WTC11 (cell line): ENCODE measurements around the gene LRFN2. TPM values are rescaled to one million over a fixed set of nuclear protein-coding genes. Genes with fewer than 3 reads are reported as not detected.

ENCODE experiments used
- ATAC-seq: fragments of 200-7000 bp; cut with Tn5 transposase; 2 replicates; pipeline ENCODE4 v1.10.0; 2021; ENCODE audit warnings: mild to moderate bottlenecking, moderate library complexity
- CTCF ChIA-PET: fragments of 300-600 bp; sonication (Branson Sonifier 250); formaldehyde crosslinking; loops from one replicate; lab custom pipeline; 2021; ENCODE audit warnings: antibody characterized with exemption; lab: Charles Lee
- POLR2A ChIA-PET: fragments of 350-600 bp; sonication (Branson Sonifier 250); formaldehyde crosslinking; loops from one replicate; lab custom pipeline; 2021; ENCODE audit warnings: antibody characterized with exemption; lab: Charles Lee
- DNase-seq: peaks from one replicate; pipeline ENCODE4 v3.0.0; 2021; ENCODE audit warnings: low spot score
- H3K27ac Mint-ChIP-seq: 2 replicates; pipeline ENCODE4 v1.8.0; 2021; ENCODE audit warnings: mixed read lengths
- H3K27me3 Mint-ChIP-seq: 2 replicates; pipeline ENCODE4 v1.8.0; 2021; ENCODE audit warnings: low read depth, mild to moderate bottlenecking, moderate library complexity, mixed read lengths
- H3K36me3 Mint-ChIP-seq: 2 replicates; pipeline ENCODE4 v1.8.0; 2021; ENCODE audit warnings: mixed read lengths
- H3K4me1 Mint-ChIP-seq: 2 replicates; pipeline ENCODE4 v1.8.0; 2022; ENCODE audit warnings: mixed read lengths
- H3K4me3 Mint-ChIP-seq: 2 replicates; pipeline ENCODE4 v1.8.0; 2021; ENCODE audit warnings: mild to moderate bottlenecking, moderate library complexity, mixed read lengths
- H3K9me3 Mint-ChIP-seq: 2 replicates; pipeline ENCODE4 v1.8.0; 2021; ENCODE audit warnings: mixed read lengths
- ELF4 ChIP-seq: sonication (generic); formaldehyde crosslinking; IDR thresholded peaks from 2 replicates; pipeline ENCODE4 v1.8.1; 2022; ENCODE audit warnings: low read depth, mild to moderate bottlenecking, moderate library complexity, missing genetic modification reagents
- ESRRA ChIP-seq: sonication (generic); formaldehyde crosslinking; IDR thresholded peaks from 2 replicates; pipeline ENCODE4 v1.8.1; 2022; ENCODE audit warnings: mild to moderate bottlenecking, missing genetic modification reagents, borderline replicate concordance
- GTF2I ChIP-seq: fragments of 250-450 bp; sonication (Bioruptor Pico); conservative IDR thresholded peaks from 2 replicates; pipeline ENCODE4 v1.4.0; 2021; ENCODE audit warnings: mild to moderate bottlenecking
- JUN ChIP-seq: sonication (generic); formaldehyde crosslinking; IDR thresholded peaks from 2 replicates; pipeline ENCODE4 v1.8.0; 2023; ENCODE audit warnings: mild to moderate bottlenecking, missing genetic modification reagents
- KAT7 ChIP-seq: sonication (generic); formaldehyde crosslinking; IDR thresholded peaks from 2 replicates; pipeline ENCODE4 v1.8.1; 2023; ENCODE audit warnings: missing genetic modification reagents, mild to moderate bottlenecking, borderline replicate concordance
- NFATC4 ChIP-seq: fragments of 250-450 bp; sonication (Bioruptor Pico); IDR thresholded peaks from 2 replicates; pipeline ENCODE4 v1.9.0; 2021; ENCODE audit warnings: mild to moderate bottlenecking
- SMAD3 ChIP-seq: sonication (generic); formaldehyde crosslinking; IDR thresholded peaks from 2 replicates; pipeline ENCODE4 v1.8.0; 2022; ENCODE audit warnings: missing genetic modification reagents, mild to moderate bottlenecking, borderline replicate concordance
- SP1 ChIP-seq: sonication (generic); formaldehyde crosslinking; conservative IDR thresholded peaks from 2 replicates; pipeline ENCODE4 v1.8.1; 2022; ENCODE audit warnings: missing genetic modification reagents
- TEAD4 ChIP-seq: sonication (generic); formaldehyde crosslinking; IDR thresholded peaks from 2 replicates; pipeline ENCODE4 v1.8.0; 2022; ENCODE audit warnings: mild to moderate bottlenecking, missing genetic modification reagents
- ZNF423 ChIP-seq: fragments of 250-450 bp; sonication (Bioruptor Pico); IDR thresholded peaks from 2 replicates; pipeline ENCODE4 v2.1.2; 2022; ENCODE audit warnings: mild to moderate bottlenecking, moderate library complexity
- total RNA-seq: library from RNA; stranded (reverse); gene quantifications from 3 replicates; pipeline ENCODE4 v1.2.3, GENCODE V29; 2021
- TF ChIP-seq, protein P1 (sequence below): sonication (generic); formaldehyde crosslinking; IDR thresholded peaks from 2 replicates; pipeline ENCODE4 v1.8.1; 2023; ENCODE audit warnings: mild to moderate bottlenecking, missing genetic modification reagents, moderate library complexity
- TF ChIP-seq, protein P2 (sequence below): sonication (generic); formaldehyde crosslinking; IDR thresholded peaks from 2 replicates; pipeline ENCODE4 v1.8.0; 2022; ENCODE audit warnings: mild to moderate bottlenecking, missing genetic modification reagents
- TF ChIP-seq, protein P3 (sequence below): sonication (generic); formaldehyde crosslinking; conservative IDR thresholded peaks from 2 replicates; pipeline ENCODE4 v1.8.1; 2022; ENCODE audit warnings: mild to moderate bottlenecking, missing genetic modification reagents
- TF ChIP-seq, protein P4 (sequence below): fragments of 250-450 bp; sonication (Bioruptor Pico); IDR thresholded peaks from 2 replicates; pipeline ENCODE4 v1.9.0; 2021; ENCODE audit warnings: mild to moderate bottlenecking
- TF ChIP-seq, protein P5 (sequence below): fragments of 250-450 bp; sonication (Bioruptor Pico); IDR thresholded peaks from 2 replicates; pipeline ENCODE4 v1.9.0; 2021; ENCODE audit warnings: mild to moderate bottlenecking
- TF ChIP-seq, protein P6 (sequence below): sonication (generic); formaldehyde crosslinking; IDR thresholded peaks from 2 replicates; pipeline ENCODE4 v1.8.0; 2022; ENCODE audit warnings: missing genetic modification reagents
- TF ChIP-seq, protein P7 (sequence below): fragments of 200-600 bp; IDR thresholded peaks from 2 replicates; pipeline ENCODE4 v1.8.0; 2022; ENCODE audit warnings: antibody characterized with exemption

LRFN2 gene
- total RNA-seq, 1 experiment from 2014 or later, result 1.6 TPM

DNA sequence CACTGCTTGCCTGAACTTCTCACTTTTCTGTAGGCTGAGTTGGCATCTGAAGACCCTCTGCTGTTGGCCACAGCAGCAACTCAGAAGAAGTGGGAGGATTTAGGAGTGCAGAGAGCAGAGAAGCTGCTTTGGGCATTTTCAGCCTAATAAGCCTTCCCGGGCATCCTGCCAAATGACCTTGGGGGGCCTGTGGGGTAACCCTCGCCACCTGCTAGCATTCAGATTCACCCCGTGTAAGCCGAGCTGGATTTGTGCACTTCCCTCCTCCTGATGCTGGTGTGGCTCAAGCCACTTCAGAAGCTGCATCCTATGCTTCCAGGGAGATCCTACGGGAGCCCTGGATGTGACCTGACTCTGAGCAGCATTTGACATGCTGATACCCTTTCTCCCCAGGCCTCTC is 114.8 kb downstream of the LRFN2 start:
- CTCF ChIA-PET, result interaction anchor here (1.2 to 1.3 kb wide), 2 partner anchors 115 to 144 kb away, joined by 3 to 4 read pairs; partner anchors contain the start of gene LRFN2
- no peaks in the 10 kb centered on the region for H3K36me3 Mint-ChIP-seq
- H3K4me3 Mint-ChIP-seq, result no peak overlapping the region
- POLR2A ChIA-PET, result no interaction called here
- peaks cover 30% of the 10 kb centered on the region for H3K4me1 Mint-ChIP-seq
- ATAC-seq (no peak), DNase-seq (no peak)
- H3K9me3 Mint-ChIP-seq, result no peaks in the 10 kb centered on the region
- peaks cover 8% of the 10 kb centered on the region; the same call in 1 of the 2 replicates for H3K27me3 Mint-ChIP-seq
- TF ChIP-seq ZNF423 (CRISPR knock-in tag) (no peak), ESRRA (CRISPR knock-in tag) (no peak), GTF2I (CRISPR knock-in tag) (no peak), SMAD3 (CRISPR knock-in tag) (no peak), KAT7 (no peak), JUN (CRISPR knock-in tag) (no peak), SP1 (CRISPR knock-in tag) (no peak), TEAD4 (no peak), ELF4 (no peak), NFATC4 (CRISPR knock-in tag) (no peak)
- TF ChIP-seq, protein P1, sequence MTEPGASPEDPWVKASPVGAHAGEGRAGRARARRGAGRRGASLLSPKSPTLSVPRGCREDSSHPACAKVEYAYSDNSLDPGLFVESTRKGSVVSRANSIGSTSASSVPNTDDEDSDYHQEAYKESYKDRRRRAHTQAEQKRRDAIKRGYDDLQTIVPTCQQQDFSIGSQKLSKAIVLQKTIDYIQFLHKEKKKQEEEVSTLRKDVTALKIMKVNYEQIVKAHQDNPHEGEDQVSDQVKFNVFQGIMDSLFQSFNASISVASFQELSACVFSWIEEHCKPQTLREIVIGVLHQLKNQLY (CRISPR knock-in tag), result no peak
- TF ChIP-seq, protein P2, sequence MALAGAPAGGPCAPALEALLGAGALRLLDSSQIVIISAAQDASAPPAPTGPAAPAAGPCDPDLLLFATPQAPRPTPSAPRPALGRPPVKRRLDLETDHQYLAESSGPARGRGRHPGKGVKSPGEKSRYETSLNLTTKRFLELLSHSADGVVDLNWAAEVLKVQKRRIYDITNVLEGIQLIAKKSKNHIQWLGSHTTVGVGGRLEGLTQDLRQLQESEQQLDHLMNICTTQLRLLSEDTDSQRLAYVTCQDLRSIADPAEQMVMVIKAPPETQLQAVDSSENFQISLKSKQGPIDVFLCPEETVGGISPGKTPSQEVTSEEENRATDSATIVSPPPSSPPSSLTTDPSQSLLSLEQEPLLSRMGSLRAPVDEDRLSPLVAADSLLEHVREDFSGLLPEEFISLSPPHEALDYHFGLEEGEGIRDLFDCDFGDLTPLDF (CRISPR knock-in tag), result no peak
- TF ChIP-seq, protein P3, sequence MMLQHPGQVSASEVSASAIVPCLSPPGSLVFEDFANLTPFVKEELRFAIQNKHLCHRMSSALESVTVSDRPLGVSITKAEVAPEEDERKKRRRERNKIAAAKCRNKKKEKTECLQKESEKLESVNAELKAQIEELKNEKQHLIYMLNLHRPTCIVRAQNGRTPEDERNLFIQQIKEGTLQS (CRISPR knock-in tag), result no peak
- TF ChIP-seq, protein P4, sequence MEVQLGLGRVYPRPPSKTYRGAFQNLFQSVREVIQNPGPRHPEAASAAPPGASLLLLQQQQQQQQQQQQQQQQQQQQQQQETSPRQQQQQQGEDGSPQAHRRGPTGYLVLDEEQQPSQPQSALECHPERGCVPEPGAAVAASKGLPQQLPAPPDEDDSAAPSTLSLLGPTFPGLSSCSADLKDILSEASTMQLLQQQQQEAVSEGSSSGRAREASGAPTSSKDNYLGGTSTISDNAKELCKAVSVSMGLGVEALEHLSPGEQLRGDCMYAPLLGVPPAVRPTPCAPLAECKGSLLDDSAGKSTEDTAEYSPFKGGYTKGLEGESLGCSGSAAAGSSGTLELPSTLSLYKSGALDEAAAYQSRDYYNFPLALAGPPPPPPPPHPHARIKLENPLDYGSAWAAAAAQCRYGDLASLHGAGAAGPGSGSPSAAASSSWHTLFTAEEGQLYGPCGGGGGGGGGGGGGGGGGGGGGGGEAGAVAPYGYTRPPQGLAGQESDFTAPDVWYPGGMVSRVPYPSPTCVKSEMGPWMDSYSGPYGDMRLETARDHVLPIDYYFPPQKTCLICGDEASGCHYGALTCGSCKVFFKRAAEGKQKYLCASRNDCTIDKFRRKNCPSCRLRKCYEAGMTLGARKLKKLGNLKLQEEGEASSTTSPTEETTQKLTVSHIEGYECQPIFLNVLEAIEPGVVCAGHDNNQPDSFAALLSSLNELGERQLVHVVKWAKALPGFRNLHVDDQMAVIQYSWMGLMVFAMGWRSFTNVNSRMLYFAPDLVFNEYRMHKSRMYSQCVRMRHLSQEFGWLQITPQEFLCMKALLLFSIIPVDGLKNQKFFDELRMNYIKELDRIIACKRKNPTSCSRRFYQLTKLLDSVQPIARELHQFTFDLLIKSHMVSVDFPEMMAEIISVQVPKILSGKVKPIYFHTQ, result no peak
- TF ChIP-seq, protein P5, sequence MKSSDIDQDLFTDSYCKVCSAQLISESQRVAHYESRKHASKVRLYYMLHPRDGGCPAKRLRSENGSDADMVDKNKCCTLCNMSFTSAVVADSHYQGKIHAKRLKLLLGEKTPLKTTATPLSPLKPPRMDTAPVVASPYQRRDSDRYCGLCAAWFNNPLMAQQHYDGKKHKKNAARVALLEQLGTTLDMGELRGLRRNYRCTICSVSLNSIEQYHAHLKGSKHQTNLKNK, result no peak
- TF ChIP-seq, protein P6, sequence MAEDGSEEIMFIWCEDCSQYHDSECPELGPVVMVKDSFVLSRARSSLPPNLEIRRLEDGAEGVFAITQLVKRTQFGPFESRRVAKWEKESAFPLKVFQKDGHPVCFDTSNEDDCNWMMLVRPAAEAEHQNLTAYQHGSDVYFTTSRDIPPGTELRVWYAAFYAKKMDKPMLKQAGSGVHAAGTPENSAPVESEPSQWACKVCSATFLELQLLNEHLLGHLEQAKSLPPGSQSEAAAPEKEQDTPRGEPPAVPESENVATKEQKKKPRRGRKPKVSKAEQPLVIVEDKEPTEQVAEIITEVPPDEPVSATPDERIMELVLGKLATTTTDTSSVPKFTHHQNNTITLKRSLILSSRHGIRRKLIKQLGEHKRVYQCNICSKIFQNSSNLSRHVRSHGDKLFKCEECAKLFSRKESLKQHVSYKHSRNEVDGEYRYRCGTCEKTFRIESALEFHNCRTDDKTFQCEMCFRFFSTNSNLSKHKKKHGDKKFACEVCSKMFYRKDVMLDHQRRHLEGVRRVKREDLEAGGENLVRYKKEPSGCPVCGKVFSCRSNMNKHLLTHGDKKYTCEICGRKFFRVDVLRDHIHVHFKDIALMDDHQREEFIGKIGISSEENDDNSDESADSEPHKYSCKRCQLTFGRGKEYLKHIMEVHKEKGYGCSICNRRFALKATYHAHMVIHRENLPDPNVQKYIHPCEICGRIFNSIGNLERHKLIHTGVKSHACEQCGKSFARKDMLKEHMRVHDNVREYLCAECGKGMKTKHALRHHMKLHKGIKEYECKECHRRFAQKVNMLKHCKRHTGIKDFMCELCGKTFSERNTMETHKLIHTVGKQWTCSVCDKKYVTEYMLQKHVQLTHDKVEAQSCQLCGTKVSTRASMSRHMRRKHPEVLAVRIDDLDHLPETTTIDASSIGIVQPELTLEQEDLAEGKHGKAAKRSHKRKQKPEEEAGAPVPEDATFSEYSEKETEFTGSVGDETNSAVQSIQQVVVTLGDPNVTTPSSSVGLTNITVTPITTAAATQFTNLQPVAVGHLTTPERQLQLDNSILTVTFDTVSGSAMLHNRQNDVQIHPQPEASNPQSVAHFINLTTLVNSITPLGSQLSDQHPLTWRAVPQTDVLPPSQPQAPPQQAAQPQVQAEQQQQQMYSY (CRISPR knock-in tag), result no peak
- TF ChIP-seq, protein P7, sequence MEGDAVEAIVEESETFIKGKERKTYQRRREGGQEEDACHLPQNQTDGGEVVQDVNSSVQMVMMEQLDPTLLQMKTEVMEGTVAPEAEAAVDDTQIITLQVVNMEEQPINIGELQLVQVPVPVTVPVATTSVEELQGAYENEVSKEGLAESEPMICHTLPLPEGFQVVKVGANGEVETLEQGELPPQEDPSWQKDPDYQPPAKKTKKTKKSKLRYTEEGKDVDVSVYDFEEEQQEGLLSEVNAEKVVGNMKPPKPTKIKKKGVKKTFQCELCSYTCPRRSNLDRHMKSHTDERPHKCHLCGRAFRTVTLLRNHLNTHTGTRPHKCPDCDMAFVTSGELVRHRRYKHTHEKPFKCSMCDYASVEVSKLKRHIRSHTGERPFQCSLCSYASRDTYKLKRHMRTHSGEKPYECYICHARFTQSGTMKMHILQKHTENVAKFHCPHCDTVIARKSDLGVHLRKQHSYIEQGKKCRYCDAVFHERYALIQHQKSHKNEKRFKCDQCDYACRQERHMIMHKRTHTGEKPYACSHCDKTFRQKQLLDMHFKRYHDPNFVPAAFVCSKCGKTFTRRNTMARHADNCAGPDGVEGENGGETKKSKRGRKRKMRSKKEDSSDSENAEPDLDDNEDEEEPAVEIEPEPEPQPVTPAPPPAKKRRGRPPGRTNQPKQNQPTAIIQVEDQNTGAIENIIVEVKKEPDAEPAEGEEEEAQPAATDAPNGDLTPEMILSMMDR, result no peak
- H3K27ac Mint-ChIP-seq, result no peak overlapping the region
